Right lobe of liver (tissue), 6 donors: ENCODE data around the gene SYT2. TPM values are rescaled to one million over a fixed set of nuclear protein-coding genes. Genes with fewer than 3 reads are reported as not detected.
A peak's percentile ranks its signal among the peaks of the same experiment; 100 is the strongest.
"Not testable (repeated sequence)": the region's sequence is repeated elsewhere in the genome, so short reads cannot be mapped to it uniquely, and the experiment has no call there.

Source experiments
- ATAC-seq, 4 donors: fragments of 200-7000 bp; cut with Tn5 transposase; one replicate each; pipeline ENCODE4 v1.9.1; 2020; ENCODE audit warnings: mild to moderate bottlenecking in 4 of 4, moderate library complexity in 4 of 4
- DNase-seq, 3 donors: peaks; one replicate each; pipeline ENCODE4 v3.0.0-alpha.2; 2020
- H3K27ac ChIP-seq, 3 donors: fragments of 200-600 bp; one replicate each; pipeline ENCODE4 v1.8.0; 2022
- H3K27me3 ChIP-seq, 2 donors: fragments of 200-600 bp; one replicate each; pipeline ENCODE4 v1.8.0; 2022
- H3K36me3 ChIP-seq, 4 donors: fragments of 200-600 bp; sonication (generic) in 1 of 4; one replicate each; pipeline versions ENCODE4 v1.5.1 to v1.8.0; 2017 to 2022; ENCODE audit warnings: control low read depth in 1 of 4
- H3K4me1 ChIP-seq, 4 donors: fragments of 200-600 bp; sonication (generic) in 1 of 4; one replicate each; pipeline versions ENCODE4 v1.5.1 to v1.8.0; 2017 to 2022; ENCODE audit warnings: control low read depth in 1 of 4
- H3K4me3 ChIP-seq, 3 donors: fragments of 200-600 bp; one replicate each; pipeline ENCODE4 v1.8.0; 2022
- H3K9me3 ChIP-seq, 4 donors: fragments of 200-600 bp; sonication (generic) in 1 of 4; one replicate each; pipeline versions ENCODE4 v1.5.1 to v1.8.0; 2017 to 2022; ENCODE audit warnings: control low read depth in 1 of 4
- WGBS: methylation state at CpG from one replicate; pipeline ENCODE4 v1.1.6; 2018; ENCODE audit warnings: low coverage, low lambda C conversion rate; ENCODE audit not compliant: insufficient coverage; ENCODE audit errors: missing lambda C conversion rate; 5-methylcytosine and 5-hydroxymethylcytosine counted together
- intact Hi-C, 2 donors: fragments of 100-400 bp; cut with DNase I; formaldehyde crosslinking; loops; one replicate each; pipeline versions ENCODE4 v1.11.2 to v1.14.1; 2022
- total RNA-seq, 6 experiments: library from RNA; depleted of rRNA in 2 of 6; stranded (reverse); fragments of >200 nt in 2 of 6; fragmentation: NEBNext Ultra II Directional in 3 of 6; extraction: Animal tissue kit (Norgen Biotek cat#: 25700) in 3 of 6; gene quantifications; one replicate each; pipeline versions ENCODE4 v1.1.0 to v1.2.4, GENCODE V29; 2016 to 2023
- donor health status: DM: no; HTN: yes; CAD: no.
- donor health status: DM: no; HTN: no; CAD: no.
- donor health status: DM: no; HTN: no; CAD: no.
- donor health status: DM: no; HTN: yes; CAD: no.
- donor health status: DM: no; HTN: yes; CAD: no.

The SYT2 gene
- total RNA-seq, 6 experiments from 2014 or later, result not detected

DNA sequence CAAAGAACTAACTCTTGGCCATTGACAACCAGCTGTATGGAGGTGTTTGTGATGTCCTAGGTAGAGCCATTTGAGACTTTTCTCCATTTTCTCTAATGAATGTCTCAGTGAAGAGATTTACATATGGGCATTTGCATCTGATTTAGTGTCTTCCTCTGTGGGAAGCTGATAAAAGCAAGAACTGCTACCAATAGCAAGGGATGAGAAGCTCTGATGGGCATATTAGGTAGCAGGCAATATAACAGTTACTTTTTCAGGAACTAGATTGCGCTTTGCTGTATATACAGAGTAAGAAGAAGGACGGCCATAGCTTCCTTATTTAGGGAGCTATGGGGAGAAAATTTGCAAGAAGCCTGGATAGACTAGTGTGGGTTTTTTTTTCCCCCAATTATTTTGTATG, 169.4 kb downstream of the SYT2 start:
- H3K27me3 ChIP-seq, intact Hi-C loops, H3K36me3 ChIP-seq, H3K9me3 ChIP-seq, DNase-seq, ATAC-seq: not testable (repeated sequence)
- Histone ChIP-seq H3K4me3 (peak overlapping the region in 2 of 3 donors; percentile 20 to 27), H3K27ac (peak overlapping the region; percentile 4 to 37 (median 9)), H3K4me1 (peaks cover 0 to 17% (median 7%) of the 10 kb centered on the region in 4 donors)
- 67% methylated on average over 2 of the region's 2 CpGs for WGBS

Other genes starting within 250 kb of the SYT2 start
- 10 to 100 TPM; 12.0 to 22.6 (median 16.1) TPM for gene KDM5B, start 98.0 kb upstream of the SYT2 start, total RNA-seq
- under 1 TPM in 2 of 6 experiments, not detected in 4; 0.49 to 0.86 TPM for gene PCAT6, start 100.5 kb upstream of the SYT2 start, total RNA-seq
- gene RABIF, start 178.7 kb upstream of the SYT2 start, total RNA-seq, result 1 to 10 TPM; 2.6 to 6.3 (median 4.5) TPM
- 10 to 100 TPM; 10.7 to 13.0 (median 12.3) TPM for gene KLHL12, start 216.8 kb upstream of the SYT2 start, total RNA-seq
- gene ADIPOR1, start 247.9 kb upstream of the SYT2 start, total RNA-seq, result 10 to 100 TPM; 49.3 to 88.3 (median 61.1) TPM